HepG2 (cell line): ENCODE measurements around the gene ATXN1L. TPM values are rescaled to one million over a fixed set of nuclear protein-coding genes. Genes with fewer than 3 reads are reported as not detected.

Source experiments
- CCAR2 ChIP-seq: fragments of 200-400 bp; formaldehyde crosslinking; optimal IDR thresholded peaks from 2 replicates; pipeline ENCODE3; 2018; ENCODE audit warnings: low read depth, mild to moderate bottlenecking, low read length, moderate library complexity
- FUBP1 ChIP-seq: sonication (generic); formaldehyde crosslinking; IDR thresholded peaks from 2 replicates; pipeline ENCODE4 v1.5.1; 2020; ENCODE audit warnings: missing genetic modification reagents, mild to moderate bottlenecking, borderline replicate concordance
- MBD4 ChIP-seq: IDR thresholded peaks from 2 replicates; pipeline ENCODE4 v1.6.1; 2012; ENCODE audit warnings: low read length, inconsistent platforms, borderline replicate concordance
- MEIS2 ChIP-seq: sonication (generic); formaldehyde crosslinking; IDR thresholded peaks from 2 replicates; pipeline ENCODE4 v1.9.0; 2021; ENCODE audit warnings: mild to moderate bottlenecking, missing genetic modification reagents
- MTF1 ChIP-seq: sonication (generic); formaldehyde crosslinking; IDR thresholded peaks from 2 replicates; pipeline ENCODE4 v1.5.0; 2020; ENCODE audit warnings: missing genetic modification reagents
- MXD4 ChIP-seq: IDR thresholded peaks from 2 replicates; pipeline ENCODE4 v1.6.1; 2016; ENCODE audit warnings: mild to moderate bottlenecking, missing biosample characterization, missing genetic modification reagents
- NCOA2 ChIP-seq: sonication (generic); formaldehyde crosslinking; IDR thresholded peaks from 2 replicates; pipeline ENCODE4 v1.8.0; 2022; ENCODE audit warnings: inconsistent platforms
- RBM22 ChIP-seq: fragments of 200-400 bp; formaldehyde crosslinking; optimal IDR thresholded peaks from 2 replicates; pipeline ENCODE3; 2017; ENCODE audit warnings: mild to moderate bottlenecking, low read length, moderate library complexity
- TCF12 ChIP-seq, 2 experiments: fragments of 450-650 bp in 1 of 2; sonication (generic) in 1 of 2; formaldehyde crosslinking in 1 of 2; IDR thresholded peaks; 2 replicates each; pipeline versions ENCODE4 v1.6.1 to v1.8.0; 2017 to 2022; ENCODE audit warnings: antibody characterized with exemption in 1 of 2, mild to moderate bottlenecking in 1 of 2, missing genetic modification reagents in 1 of 2, moderate library complexity in 1 of 2
- TMF1 ChIP-seq: sonication (generic); formaldehyde crosslinking; IDR thresholded peaks from 2 replicates; pipeline ENCODE4 v1.8.1; 2022; ENCODE audit warnings: low read depth, missing genetic modification reagents
- XBP1 ChIP-seq: sonication (generic); formaldehyde crosslinking; IDR thresholded peaks from 2 replicates; pipeline ENCODE4 v1.5.0; 2020; ENCODE audit warnings: missing genetic modification reagents
- ZMAT3 ChIP-seq: sonication (generic); formaldehyde crosslinking; conservative IDR thresholded peaks from 2 replicates; pipeline ENCODE4 v1.7.0; 2021; ENCODE audit warnings: missing genetic modification reagents
- ZNF138 ChIP-seq: sonication (generic); formaldehyde crosslinking; IDR thresholded peaks from 2 replicates; pipeline ENCODE4 v1.5.0; 2020; ENCODE audit warnings: mild to moderate bottlenecking, low read depth, missing genetic modification reagents
- ZNF232 ChIP-seq: sonication (generic); formaldehyde crosslinking; IDR thresholded peaks from 2 replicates; pipeline ENCODE4 v1.4.0; 2020; ENCODE audit warnings: missing genetic modification reagents, borderline replicate concordance
- ZNF382 ChIP-seq: sonication (generic); formaldehyde crosslinking; IDR thresholded peaks from 2 replicates; pipeline ENCODE4 v1.5.0; 2020; ENCODE audit warnings: missing genetic modification reagents, mild to moderate bottlenecking, borderline replicate concordance
- ZNF598 ChIP-seq: sonication (generic); formaldehyde crosslinking; IDR thresholded peaks from 2 replicates; pipeline ENCODE4 v1.5.1; 2020; ENCODE audit warnings: mild to moderate bottlenecking, missing genetic modification reagents, borderline replicate concordance
- ZNF607 ChIP-seq: sonication (generic); formaldehyde crosslinking; IDR thresholded peaks from 2 replicates; pipeline ENCODE4 v1.5.1; 2020; ENCODE audit warnings: missing genetic modification reagents, mild to moderate bottlenecking, borderline replicate concordance
- ZSCAN21 ChIP-seq: sonication (generic); formaldehyde crosslinking; IDR thresholded peaks from 2 replicates; pipeline ENCODE4 v1.8.0; 2022; ENCODE audit warnings: mild to moderate bottlenecking, missing genetic modification reagents, moderate library complexity, borderline replicate concordance
- polyA plus RNA-seq, 8 experiments: library from polyadenylated mRNA; depleted of rRNA in 3 of 8; stranded (reverse) in 7 of 8; unstranded in 1 of 8; fragments of >200 nt; fragmentation: Illumina TruSeq in 4 of 8; extraction: Trizol in 4 of 8; gene quantifications; 2 replicates each; pipeline versions ENCODE4 v1.2.1 to v1.2.3, GENCODE V29; 2011 to 2016; ENCODE audit warnings: low read depth in 4 of 8, missing spikeins in 1 of 8, mixed read lengths in 1 of 8; ENCODE audit not compliant: insufficient read depth in 1 of 8
- total RNA-seq, 5 experiments: library from RNA; depleted of rRNA; stranded (reverse); fragments of >200 nt; fragmentation: Illumina TruSeq; extraction: Trizol; gene quantifications; 2 replicates each; pipeline ENCODE4 v1.2.3, GENCODE V29; 2016; ENCODE audit warnings: low read depth in 1 of 5
- TF ChIP-seq, protein P1 (sequence below): sonication (generic); formaldehyde crosslinking; IDR thresholded peaks from one replicate; pipeline ENCODE4 v1.5.1; 2020; ENCODE audit warnings: mild to moderate bottlenecking, missing genetic modification reagents; ENCODE audit errors: not compliant biosample characterization

Gene ATXN1L
- total and polyA plus RNA-seq, 2 of the 13 experiments (the other 11 are each of a cell fraction or from before 2014, with no cell fraction given), result 20.0 to 22.4 TPM

- no peak for TF ChIP-seq MBD4
- TF ChIP-seq RBM22, result peak; percentile 82
- peak; percentile 87 for TF ChIP-seq ZNF232
- peak; percentile 83 for TF ChIP-seq ZNF607 (CRISPR knock-in tag)
- peak; percentile 62; the same call in 1 of the 2 replicates for TF ChIP-seq ZNF138 (CRISPR knock-in tag)
- peak; percentile 86; the same call in 1 of the 2 replicates for TF ChIP-seq MEIS2 (CRISPR knock-in tag)
- TF ChIP-seq XBP1 (CRISPR knock-in tag), result peak; percentile 76; the same call in 1 of the 2 replicates
- no peak for TF ChIP-seq ZNF382
- TF ChIP-seq TMF1 (CRISPR knock-in tag), result peak; percentile 65
- TF ChIP-seq ZMAT3 (CRISPR knock-in tag), result peak; percentile 70
- TF ChIP-seq NCOA2 (CRISPR knock-in tag), result peak; percentile 50; the same call in 1 of the 2 replicates
- TF ChIP-seq CCAR2, result no peak
- no peak; the same call in 1 of the 2 replicates for TF ChIP-seq ZNF598 (CRISPR knock-in tag)
- TF ChIP-seq, protein P1, sequence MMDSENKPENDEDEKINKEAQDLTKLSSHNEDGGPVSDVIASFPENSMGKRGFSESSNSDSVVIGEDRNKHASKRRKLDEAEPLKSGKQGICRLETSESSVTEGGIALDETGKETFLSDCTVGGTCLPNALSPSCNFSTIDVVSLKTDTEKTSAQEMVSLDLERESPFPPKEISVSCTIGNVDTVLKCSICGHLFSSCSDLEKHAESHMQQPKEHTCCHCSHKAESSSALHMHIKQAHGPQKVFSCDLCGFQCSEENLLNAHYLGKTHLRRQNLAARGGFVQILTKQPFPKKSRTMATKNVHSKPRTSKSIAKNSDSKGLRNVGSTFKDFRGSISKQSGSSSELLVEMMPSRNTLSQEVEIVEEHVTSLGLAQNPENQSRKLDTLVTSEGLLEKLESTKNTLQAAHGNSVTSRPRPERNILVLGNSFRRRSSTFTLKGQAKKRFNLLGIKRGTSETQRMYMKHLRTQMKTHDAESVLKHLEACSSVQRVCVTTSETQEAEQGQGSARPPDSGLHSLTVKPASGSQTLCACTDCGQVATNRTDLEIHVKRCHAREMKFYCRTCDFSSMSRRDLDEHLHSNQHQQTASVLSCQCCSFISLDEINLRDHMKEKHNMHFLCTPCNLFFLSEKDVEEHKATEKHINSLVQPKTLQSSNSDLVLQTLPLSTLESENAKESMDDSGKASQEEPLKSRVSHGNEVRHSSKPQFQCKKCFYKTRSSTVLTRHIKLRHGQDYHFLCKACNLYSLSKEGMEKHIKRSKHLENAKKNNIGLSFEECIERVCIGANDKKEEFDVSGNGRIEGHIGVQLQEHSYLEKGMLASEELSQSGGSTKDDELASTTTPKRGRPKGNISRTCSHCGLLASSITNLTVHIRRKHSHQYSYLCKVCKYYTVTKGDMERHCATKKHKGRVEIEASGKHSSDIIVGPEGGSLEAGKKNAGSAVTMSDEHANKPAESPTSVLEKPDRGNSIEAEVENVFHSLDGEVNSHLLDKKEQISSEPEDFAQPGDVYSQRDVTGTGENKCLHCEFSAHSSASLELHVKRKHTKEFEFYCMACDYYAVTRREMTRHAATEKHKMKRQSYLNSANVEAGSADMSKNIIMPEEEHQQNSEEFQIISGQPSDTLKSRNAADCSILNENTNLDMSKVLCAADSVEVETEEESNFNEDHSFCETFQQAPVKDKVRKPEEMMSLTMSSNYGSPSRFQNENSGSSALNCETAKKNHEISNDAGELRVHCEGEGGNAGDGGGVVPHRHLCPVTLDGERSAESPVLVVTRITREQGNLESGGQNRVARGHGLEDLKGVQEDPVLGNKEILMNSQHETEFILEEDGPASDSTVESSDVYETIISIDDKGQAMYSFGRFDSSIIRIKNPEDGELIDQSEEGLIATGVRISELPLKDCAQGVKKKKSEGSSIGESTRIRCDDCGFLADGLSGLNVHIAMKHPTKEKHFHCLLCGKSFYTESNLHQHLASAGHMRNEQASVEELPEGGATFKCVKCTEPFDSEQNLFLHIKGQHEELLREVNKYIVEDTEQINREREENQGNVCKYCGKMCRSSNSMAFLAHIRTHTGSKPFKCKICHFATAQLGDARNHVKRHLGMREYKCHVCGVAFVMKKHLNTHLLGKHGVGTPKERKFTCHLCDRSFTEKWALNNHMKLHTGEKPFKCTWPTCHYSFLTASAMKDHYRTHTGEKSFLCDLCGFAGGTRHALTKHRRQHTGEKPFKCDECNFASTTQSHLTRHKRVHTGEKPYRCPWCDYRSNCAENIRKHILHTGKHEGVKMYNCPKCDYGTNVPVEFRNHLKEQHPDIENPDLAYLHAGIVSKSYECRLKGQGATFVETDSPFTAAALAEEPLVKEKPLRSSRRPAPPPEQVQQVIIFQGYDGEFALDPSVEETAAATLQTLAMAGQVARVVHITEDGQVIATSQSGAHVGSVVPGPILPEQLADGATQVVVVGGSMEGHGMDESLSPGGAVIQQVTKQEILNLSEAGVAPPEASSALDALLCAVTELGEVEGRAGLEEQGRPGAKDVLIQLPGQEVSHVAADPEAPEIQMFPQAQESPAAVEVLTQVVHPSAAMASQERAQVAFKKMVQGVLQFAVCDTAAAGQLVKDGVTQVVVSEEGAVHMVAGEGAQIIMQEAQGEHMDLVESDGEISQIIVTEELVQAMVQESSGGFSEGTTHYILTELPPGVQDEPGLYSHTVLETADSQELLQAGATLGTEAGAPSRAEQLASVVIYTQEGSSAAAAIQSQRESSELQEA (CRISPR knock-in tag), result no peak
- no peak; the same call in 1 of the 2 replicates for TF ChIP-seq FUBP1 (CRISPR knock-in tag)
- TF ChIP-seq MXD4 (CRISPR knock-in tag), result peak; percentile 87
- no peak for TF ChIP-seq TCF12 (IDR thresholded peaks at IDR 0.05)
- peak; percentile 84 for TF ChIP-seq TCF12 (CRISPR knock-in tag; IDR thresholded peaks at IDR 0.05)
- TF ChIP-seq ZSCAN21 (CRISPR knock-in tag), result no peak; the same call in 1 of the 2 replicates
- peak; percentile 79; the same call in 1 of the 2 replicates for TF ChIP-seq MTF1 (CRISPR knock-in tag)
Measured at GRCh38 chr16:71845639-71846430, at the start of gene ATXN1L (continued).
